CD4-positive, alpha-beta T cell treated with Interleukin-6 at 100 ng/mL for 8 hours (primary cell): ENCODE results near the gene CASP9.
A peak's percentile ranks its signal among the peaks of the same experiment; 100 is the strongest.
"Not testable (repeated sequence)": the region's sequence is repeated elsewhere in the genome, so short reads cannot be mapped to it uniquely, and the experiment has no call there.

Experiments
- DNase-seq: peaks from one replicate; pipeline ENCODE4 v3.0.0-alpha.2; 2020; ENCODE audit warnings: mixed read lengths, low spot score

Gene CASP9

DNA sequence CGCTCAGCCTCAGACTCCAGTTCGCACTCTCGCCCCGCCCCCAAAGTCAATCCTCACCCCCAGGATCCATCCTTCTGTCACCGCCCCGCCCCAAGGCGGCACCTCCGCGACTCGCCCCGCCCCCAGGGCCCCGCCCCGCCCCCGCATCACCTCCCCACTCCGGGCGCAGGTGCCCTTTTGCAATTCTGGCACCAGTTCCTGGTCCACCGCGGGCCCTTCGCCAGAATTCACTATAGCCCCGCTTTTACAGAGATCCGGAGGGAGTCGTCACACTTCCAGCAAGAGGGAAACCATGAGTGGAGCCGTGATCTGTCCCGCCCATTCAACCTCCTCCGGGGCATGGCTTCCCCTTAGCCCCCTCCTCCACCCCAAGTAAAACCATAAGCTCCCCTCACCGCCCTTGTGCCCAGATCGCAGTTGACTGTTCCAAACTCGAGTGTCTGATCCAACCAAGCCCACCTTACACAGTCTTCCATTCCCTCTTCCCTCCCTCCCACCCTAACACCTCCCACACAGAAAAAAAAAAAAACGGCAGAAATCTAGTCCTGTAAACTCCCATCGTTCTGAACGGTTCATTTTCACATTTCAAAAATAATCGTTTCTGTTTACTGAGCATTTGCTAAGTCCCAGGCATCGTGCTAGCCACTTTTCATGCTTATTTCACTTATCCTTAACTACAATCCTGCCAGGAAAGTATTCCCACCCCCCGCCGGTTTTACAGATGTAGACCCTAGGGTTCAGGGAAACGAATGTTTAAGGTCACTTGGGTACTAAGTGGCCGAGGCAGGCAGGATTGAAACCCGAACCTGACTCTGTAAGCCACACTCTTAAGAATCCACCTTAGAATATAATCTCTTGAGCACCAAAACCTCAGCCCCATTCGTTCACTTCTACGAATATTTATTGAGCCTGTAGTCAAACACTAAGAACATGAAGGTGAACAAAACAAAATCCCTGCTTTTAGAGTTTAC lies 1.3 kb upstream of the CASP9 start:
- DNase-seq = no peak

DNA sequence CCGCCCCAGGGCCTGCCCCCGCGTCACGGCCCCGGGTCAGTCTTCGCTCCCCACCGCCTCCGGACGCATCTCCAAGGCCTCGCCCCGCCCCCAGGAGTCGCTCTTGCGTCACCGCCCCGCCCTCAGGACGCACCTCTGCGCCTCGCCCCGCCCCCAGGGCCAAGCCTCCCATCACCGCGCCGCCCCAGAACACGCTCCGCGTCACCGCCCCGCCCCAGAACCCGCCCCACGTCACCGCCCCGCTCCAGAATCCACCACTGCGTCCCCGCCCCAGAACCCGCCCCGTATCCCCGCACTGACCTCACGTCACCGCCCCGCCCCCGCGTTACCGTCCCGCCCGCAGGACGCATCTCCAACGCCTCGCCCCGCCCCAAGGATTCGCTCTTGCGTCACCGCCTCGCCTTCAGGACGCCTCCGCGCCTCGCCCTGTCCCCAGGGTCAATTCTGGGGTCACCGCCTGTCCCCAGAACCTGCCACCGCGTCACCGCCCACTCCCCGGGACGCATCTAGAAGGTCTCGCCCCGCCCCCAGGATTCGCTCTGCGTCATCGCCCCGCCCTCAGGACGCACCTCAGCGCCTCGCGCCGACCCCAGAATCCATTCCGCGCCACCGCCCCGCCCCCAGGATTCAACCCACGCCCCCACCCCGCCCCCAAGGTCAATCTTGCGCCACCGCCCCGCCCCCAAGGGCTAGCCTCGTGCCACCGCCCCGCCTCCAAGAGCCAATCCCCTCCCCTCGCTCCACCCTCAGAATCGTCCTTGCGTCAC lies 451 bp upstream of the CASP9 start:
- DNase-seq = peak; percentile 99

DNA sequence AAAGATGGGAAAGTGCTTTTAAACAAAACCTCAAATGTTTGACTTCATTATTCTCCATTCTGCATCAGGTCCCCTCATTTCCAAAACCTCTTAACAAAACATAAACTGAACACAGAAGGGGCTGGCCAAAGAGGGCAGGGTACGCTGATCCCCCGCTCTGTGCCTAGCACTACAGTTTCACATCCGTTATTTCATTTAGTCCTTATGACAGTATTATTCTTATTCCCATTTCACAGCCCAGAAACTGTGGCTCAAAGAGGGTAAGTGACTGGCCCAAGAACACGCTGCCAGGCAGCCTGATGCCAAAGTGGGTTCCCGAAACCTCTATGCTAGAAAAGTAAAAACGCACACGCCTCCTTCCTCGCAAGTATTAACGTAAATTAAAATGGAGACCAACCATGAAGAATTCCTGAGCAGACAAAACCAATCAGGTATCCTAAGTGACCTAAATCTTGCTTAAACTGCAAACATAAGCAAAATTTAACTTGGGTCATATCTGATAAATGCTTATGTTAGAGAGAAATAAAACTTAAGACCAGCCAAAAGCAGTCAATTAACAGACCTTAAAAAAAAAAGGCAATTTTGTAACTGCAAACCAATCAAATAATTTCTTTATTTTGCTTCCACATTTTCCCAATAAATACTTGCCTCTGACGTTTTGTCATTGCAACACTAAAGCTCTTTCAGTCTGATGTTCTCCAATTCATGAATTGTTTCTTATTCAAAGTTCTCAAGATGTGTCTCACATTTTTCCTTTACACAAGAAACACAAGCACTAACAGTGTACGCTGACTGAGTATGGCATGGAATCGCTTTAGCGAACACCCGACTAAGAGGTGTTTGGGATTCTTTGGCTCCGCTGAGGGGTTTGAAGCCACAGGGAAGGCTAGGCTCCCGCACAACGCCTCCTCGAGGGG lies 653 bp downstream of the CASP9 start:
- DNase-seq = no peak

DNA sequence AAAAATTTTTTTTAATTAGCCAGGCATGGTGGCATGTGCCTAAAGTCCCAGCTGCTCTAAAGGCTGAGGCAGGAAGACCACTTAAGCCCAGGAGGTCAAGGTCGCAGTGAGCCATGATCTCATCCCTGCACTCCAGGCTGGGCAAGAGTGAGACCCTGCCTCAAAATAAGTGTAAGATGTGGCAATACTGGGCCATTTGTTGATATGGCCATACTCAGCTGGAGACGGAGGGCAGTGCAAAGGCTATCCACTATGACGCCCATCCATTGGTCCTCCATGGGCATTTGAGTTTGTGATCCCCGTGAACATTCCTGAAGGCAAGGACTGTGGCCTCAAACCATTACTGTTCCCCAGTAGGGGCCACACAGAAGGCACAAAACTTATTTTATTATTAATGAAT lies 1.5 kb downstream of the CASP9 start:
- DNase-seq = no peak

DNA sequence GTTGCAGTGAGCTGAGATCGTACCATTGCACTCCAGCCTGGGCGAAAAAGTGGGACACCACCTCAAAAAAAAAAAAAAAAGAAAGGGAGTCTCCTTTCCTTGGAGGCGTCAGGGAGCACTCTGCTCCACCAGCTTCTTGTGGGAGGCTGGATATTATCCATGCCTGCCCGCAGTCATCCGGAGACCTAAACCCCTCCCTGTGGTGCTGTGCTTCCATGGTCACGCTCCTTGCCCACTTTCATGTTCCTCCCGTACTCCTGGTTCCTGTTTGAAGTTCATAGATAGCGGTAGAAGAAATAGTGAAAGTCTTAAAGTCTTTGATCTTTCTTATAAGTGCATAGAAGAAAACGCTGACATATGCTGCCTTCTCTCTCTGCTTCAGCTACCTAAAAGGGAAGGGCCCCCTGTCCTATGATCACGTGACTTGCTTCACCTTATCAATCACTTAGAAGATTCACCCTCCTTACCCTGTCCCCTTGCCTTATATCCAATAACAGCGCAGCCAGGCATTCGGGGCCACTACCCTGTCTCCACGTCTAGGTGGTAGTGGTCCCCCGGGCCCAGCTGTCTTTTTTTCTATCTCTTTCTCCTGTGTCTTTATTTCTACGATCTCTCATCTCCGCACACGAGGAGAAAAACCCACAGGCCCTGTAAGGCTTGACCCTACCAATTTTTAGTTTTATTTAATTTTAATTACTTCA lies 2.7 kb downstream of the CASP9 start:
- not testable (repeated sequence) for DNase-seq

DNA sequence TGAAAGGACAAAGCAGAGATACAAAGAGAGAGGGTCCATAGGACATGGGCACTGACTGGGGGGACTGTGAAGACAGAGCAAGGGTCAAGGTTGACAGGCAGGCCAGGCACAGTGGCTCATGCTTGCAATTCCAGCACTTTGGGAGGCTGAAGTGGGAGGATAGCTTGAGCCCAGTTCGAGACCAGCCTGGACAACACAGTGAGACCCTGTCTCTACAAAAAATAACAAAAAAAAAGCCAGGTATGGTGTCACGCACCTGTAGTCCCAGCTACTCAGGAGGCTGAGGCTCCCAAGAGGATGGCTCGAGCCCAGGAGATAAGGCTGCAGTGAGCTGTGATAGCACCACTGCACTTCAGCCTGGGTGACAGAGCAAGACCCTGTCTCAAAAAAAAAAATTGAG lies 4.4 kb downstream of the CASP9 start:
- no peak for DNase-seq

DNA sequence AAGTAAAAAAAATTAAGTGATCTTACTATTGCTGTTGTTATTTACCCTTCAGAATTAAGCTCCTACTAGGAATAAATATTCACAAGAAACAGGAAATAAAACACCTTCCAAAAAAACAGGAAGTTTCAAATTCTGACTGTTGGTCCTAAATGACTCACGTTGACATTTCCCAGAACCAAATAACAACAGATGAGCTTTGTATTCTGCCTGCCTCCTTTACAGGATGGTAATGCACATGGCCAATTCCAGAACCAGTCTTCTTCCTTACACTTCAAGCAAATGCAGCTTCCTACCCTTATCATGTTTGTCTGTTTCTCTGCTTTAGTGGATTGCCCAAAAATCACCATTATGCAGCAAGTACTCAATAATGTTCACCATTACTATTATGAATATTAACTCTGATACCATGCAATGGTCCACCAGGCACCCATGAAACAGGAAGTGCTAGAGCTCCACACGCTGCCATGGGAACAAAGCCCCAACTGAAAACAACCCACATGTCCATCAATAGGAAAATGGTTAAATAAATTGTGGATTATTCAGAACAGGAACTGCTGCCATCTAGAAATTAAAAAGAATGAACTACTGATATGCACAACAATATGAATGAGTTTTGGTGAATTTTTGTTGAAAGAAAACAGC lies 8.9 kb downstream of the CASP9 start:
- DNase-seq = no peak

DNA sequence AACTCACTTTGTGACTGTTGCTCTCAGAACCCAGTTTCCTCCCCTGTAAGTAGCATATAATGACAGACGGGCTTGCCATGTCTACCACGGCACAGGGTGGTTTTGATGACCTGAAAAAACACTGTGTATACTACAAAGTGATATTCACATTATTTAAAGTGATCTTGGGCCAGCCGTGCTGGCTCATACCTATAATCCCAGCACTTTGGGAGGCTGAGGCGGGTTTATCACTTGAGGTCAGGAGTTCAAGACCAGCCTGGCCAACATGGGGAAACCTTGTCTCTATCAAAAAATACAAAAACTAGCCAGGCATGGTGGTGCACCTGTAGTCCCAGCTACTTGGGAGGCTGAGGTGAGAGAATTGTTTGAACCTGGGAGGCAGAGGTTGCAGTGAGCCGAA lies 9.5 kb downstream of the CASP9 start:
- DNase-seq = not testable (repeated sequence)

DNA sequence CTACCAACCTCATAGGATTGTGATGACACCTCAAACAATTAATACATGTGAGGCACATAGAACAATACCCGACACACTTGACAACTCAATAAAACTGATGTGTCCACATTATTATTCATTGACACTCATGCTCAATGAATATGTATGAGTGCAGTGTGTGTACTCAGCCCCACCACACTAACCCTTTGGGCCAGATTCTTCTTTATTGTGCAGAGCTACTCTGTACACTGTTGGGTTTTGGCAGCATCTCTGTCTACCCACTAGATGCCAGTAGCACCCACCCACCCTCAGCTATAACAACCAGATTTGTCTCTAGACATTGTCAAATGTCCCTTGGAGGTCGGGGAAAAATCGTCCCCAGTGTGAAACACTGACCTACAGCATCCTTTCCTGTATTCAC lies 10.1 kb downstream of the CASP9 start:
- DNase-seq = no peak

DNA sequence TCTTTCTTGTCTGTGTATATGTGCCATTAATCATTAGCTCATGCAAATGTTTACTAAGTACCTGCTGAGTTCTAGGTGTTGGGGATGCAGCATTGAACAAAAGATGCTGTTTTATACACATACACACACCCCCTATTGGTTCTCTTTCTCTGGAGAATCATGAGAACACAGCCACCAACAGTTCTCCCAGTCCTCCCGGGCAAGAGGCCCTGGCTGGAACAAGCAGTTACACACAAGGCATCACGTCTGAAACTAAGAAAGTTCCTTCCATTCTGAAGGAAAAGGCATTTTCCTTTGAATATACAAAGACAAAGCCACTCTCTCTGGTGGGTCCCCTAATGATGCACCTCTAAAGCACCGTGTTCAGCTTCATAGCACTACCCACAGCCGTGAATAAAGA lies 10.8 kb downstream of the CASP9 start:
- no peak for DNase-seq

DNA sequence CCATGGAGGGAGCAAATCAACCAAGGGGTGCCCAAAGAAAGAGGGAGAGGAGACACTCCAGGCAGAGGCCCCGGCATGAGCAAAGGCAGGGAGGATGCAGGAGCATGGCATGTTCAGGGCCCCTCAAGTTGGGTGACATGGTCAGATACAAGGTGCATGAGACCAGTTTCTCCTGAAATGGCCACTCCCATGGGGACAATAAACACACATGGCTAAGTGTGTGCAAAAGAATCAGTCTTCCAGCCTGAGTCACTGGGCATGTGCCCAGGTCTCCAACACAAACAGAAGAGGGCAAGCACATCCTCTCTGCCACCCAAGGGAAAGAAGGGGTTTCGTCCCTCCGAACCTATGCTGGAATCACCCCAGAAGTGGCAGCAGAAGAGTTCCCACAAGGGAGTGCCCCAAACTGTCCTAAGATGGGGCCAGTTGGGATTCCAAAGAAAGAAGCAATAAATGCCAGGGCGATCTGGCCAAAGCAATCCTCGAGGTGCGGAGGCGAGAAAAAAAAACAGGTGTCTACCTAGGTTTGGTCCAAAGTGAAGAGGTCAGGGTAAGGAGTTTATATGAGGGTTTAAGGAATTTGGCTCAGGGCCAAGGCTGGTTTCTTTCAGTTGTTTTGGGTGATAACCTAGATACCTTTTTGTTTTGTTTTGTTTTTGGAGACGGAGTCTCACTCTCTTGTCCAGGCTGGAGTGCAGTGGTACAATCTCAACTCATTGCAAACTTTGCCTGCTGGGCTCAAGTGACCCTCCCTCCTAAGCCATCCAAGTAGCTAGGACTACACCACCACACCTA lies 13.2 kb downstream of the CASP9 start:
- DNase-seq = no peak

DNA sequence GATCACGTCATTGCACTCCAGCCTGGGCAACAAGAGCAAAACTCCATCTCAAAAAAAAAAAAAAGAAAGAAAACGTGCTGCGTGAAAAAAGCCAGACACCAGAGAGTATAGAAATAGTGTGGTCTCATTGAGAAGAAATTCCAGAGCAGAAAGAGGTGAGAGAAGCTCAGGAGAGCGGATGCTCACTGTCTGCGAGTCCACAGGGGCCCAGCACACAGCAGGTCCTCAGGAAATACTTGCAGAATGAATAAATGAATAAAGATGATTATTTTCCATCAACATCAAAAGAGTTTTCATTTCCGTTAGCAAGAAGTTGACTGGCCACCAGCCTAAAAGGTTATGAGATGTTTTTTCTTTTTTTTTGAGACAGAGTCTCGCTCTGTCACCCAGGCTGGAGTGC lies 14.4 kb downstream of the CASP9 start:
- no peak for DNase-seq

DNA sequence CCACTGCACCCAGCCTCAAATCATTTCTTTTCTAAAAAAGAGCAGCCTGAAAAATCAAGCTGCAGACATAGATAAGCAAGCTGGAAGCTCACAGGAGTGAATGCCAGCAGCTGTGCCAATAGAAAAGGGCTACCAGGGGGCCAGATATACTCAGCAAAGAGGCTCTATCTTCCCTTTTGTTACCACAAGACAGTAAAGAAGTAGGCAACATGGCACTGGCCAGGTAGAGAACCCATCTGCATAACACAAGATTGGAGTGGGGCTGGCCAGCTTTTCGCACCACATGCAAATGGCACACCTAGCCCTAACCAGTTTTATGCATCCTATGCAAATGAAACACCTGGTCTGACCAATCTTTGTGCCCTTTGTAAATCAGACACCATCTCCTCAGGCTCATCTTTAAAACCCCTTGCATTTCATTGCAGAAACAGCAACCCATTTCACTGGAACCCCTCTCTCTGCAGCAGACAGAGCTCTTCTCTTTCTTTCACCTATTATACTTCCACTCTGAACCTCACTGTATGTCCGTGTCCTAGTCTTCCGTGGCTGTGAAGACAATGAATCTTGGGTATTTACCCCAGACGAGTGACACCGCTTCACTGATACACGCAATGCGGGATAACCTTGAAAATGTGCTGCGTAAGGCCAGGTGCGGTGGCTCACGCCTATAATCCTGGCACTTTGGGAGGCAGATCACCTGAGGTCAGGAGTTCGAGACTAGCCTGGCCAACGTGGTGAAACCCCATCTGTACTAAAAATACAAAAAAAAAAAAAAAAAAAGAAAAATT lies 15.1 kb downstream of the CASP9 start:
- no peak for DNase-seq

DNA sequence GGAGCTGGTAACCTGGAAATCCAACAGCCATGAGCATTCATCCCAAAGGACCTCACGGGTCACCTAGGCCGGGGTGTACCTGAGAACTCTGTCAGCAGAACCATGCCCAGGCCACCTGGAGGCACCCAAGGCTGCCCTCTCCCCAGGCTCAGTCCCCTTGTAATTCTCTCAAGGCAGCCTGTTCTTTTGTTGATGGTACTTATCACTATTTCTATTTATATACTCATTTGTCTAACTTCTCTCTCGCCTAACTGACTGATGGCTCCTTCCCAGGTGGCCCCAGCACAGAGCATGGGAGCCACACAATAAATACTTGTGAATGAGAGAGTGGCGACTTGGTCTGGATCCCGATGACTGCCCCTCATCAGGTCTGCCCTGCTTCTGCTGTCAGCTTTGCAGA lies 16.7 kb downstream of the CASP9 start:
- no peak for DNase-seq

DNA sequence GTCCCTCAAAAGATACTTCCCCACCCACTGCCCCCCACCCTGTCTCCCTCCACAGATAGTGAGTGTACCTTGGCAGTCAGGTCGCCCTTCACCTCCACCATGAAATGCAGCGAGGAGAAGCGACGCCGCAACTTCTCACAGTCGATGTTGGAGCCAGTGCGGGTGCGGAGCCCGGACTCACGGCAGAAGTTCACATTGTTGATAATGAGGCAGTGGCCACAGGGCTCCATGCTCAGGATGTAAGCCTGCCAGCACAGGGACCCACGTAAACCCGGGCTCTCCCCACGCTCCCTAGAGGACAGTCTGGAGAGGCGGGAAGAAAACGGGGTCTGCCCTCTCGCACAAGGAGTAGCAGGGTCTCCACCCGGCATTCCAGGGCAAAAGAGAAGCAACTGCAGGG lies 17.2 kb downstream of the CASP9 start:
- DNase-seq = no peak

DNA sequence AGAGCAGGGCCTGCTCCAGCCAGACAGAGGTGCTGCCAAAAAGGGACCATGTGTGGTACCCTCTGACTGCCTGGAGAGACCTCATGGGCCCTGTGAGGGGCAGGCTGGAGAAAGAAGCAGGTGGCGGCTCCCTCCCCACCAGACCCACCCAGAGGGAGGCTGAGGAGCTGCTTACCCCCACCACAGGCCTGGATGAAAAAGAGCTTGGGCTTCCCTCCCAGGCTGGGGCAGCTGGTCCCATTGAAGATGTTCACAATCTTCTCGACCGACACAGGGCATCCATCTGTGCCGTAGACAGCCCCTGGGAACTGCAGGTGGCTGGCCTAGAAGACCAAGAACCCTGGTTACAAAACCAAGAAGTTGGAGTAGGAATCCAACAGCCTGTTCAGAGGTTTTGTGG lies 19.6 kb downstream of the CASP9 start:
- no peak for DNase-seq

DNA sequence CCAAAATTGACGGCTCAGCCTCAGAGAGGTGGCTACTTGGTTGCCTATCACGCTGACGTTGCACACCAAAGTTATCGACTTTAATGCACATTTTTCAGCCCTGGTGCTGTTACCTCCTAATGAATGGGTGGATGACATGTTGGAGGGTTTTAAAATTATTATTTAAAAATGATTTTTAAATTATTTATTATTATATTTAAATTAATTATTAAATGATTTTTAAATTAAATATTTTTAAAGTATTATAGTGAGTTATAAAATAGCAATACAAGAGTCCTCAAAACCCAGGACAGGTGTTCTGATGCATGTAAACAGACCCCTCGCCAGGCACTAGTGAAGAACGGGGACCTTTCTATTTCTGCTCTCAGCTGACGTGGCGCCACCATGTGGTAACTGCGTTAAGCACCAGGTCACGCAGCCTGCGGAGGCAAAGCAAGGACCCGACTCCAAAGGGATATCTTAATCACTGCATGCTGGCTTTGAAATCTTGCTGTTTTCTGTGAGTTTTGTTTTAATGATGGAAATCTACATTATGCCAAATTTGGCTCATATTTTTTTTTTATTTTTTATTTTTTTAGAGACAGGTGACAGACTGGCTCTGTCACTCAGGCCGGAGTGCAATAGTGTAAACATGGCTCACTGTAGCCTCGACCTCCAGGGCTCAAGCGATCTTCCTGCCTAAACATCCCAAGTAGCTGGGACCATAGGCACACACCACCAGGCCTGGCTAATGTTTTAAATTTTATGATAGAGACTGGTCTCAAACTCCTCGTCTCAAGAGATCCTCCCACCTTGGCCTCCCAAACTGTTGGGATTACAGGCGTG lies 22.6 kb downstream of the CASP9 start:
- peak; percentile 24 for DNase-seq
